ENCODE measurements around the gene C11orf91. TPM values are rescaled to one million over a fixed set of nuclear protein-coding genes. Genes with fewer than 3 reads are reported as not detected.

The C11orf91 gene
- total and polyA plus RNA-seq, 2 donors (not counting 3 experiments of a cell fraction or from before 2014, with no cell fraction given) = 0.94 to 2.1 TPM

DNA sequence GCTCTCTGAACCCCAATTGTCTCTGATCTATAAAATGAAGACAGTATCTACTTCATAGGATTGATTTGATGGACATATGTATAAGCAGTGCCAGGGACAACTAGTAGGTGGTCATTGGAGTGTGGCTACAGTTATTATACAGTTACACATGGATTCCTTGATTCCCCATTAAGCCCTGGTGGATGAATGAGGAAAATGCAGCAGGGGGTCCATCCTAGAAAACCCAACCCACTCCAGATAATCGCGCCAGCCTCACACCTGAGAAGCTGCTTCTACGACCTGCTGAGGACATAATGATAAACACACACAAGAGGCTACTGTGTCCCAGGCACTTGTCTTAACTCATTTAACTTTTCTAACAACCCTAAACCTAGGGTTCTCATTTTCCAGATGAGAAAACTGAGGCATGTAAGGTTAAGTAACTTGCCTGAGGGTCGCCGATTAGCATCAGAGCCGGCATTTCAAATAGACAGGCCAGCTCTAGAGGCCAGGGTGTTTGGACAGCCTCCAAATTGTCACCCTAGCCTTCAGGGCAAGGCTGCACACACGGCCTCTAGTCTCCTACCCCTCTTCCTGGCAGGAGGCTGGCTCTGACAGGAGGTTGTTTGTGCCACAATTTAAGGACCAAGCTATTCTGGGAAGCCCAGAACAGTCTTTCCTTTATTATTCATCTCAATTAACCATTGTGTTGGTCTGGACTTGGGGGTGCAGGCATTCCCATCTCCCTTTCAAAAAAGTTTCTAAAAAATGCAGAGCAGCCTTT, 3.8 kb upstream of the C11orf91 start:
- Histone ChIP-seq H3K79me2 (ENCODE audit: control insufficient read depth, insufficient read depth, low read length) (peaks cover 38% of the 10 kb centered on the region), H4K20me1 (replicated peaks; ENCODE audit: control insufficient read depth, extremely low read depth, insufficient read depth, low read length) (no peaks in the 10 kb centered on the region), H3K9me1 (replicated peaks; ENCODE audit: control insufficient read depth, extremely low read depth, insufficient read depth, low read length) (no peaks in the 10 kb centered on the region), H3K9ac (replicated peaks; ENCODE audit: extremely low read depth, insufficient read depth, low read length) (peak overlapping the region; percentile 35), H3K4me1 (ENCODE audit: control insufficient read depth, extremely low read depth, insufficient read depth, low read length) (peaks cover 87% of the 10 kb centered on the region), H2AFZ (ENCODE audit: low read depth, low read length) (no peak overlapping the region), H3K4me2 (ENCODE audit: insufficient read depth, low read length) (peak overlapping the region; percentile 34), H3K27ac (ENCODE audit: insufficient read depth, low read depth, low read length) (peak overlapping the region; percentile 89), H3K4me3 (replicated peaks in 1 of 3; ENCODE audit: insufficient read depth in 1 of 3, low read depth in 1 of 3, low read length in 3 of 3) (no peak overlapping the region), H3K27me3 (ENCODE audit: control insufficient read depth in 2 of 2, insufficient read depth in 2 of 2, low read length in 2 of 2) (no peaks in the 10 kb centered on the region), H3K36me3 (ENCODE audit: control insufficient read depth in 2 of 2, extremely low read depth in 1 of 2, insufficient read depth in 2 of 2, low read length in 2 of 2) (peaks cover 15 to 16% of the 10 kb centered on the region in 2 experiments), H3K9me3 (replicated peaks; ENCODE audit: control insufficient read depth, insufficient read depth, low read length) (no peaks in the 10 kb centered on the region)
- BruUV-seq (replicated peaks) = no TSS peak
- intact Hi-C loops (cut with micrococcal nuclease) (loop anchor here (5.0 kb wide), 3 partner anchors 228 to 812 kb away; partner anchors contain the start of genes CAPRIN1 and QSER1), dilution Hi-C loops (cut with MboI; ENCODE audit: extremely low pct_ligation_motif_present, low sequenced_read_pairs) (no loop called here)
- TF ChIP-seq POLR2A (IDR thresholded peaks at IDR 0.05; ENCODE audit: low read depth, low read length) (peak; percentile 15), JUN (IDR thresholded peaks at IDR 0.05; ENCODE audit: borderline replicate concordance, insufficient read depth, insufficient read length, low read depth) (no peak)
- TF ChIP-seq, protein P1, sequence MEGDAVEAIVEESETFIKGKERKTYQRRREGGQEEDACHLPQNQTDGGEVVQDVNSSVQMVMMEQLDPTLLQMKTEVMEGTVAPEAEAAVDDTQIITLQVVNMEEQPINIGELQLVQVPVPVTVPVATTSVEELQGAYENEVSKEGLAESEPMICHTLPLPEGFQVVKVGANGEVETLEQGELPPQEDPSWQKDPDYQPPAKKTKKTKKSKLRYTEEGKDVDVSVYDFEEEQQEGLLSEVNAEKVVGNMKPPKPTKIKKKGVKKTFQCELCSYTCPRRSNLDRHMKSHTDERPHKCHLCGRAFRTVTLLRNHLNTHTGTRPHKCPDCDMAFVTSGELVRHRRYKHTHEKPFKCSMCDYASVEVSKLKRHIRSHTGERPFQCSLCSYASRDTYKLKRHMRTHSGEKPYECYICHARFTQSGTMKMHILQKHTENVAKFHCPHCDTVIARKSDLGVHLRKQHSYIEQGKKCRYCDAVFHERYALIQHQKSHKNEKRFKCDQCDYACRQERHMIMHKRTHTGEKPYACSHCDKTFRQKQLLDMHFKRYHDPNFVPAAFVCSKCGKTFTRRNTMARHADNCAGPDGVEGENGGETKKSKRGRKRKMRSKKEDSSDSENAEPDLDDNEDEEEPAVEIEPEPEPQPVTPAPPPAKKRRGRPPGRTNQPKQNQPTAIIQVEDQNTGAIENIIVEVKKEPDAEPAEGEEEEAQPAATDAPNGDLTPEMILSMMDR (IDR thresholded peaks at IDR 0.05; ENCODE audit: extremely low read depth in 1 of 2, insufficient read depth in 1 of 2, low read depth in 1 of 2, low read length in 2 of 2) = peak; percentile 17 to 21
- FAIRE-seq (no peak), DNase-seq (ENCODE audit: low read depth, low spot score) (peak; percentile 52)
- ChIA-PET CTCF (interaction anchor here (1.6 to 6.0 kb wide), 5 partner anchors 9 to 38 kb away, joined by 3 to 64 read pairs (median 13); no protein-coding TSS in a partner anchor), POLR2A (no interaction called here)

DNA sequence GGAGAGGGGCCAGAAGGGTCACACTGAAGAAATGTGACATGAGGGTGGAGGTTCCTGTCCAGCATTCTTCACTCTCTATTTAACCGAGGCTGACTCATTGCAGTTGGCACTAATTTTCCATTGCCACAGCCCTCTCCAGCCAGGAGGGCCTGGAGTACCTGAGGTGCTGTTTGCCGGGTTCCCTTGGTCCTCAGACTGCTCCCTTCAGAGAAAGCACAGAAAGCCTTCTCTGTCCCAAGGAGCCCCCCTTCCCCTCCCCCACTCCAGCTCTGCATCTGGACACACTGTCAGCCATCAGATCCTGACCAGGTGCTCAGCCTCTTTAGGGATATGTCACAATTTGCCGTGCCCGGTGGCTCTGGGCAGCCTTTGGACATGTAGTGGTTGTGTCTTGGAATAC, 3.2 kb upstream of the C11orf91 start:
- TF ChIP-seq FOS (IDR thresholded peaks at IDR 0.05; ENCODE audit: borderline replicate concordance, insufficient read depth, low read length) (peak; percentile 64), GATA2 (IDR thresholded peaks at IDR 0.05; ENCODE audit: insufficient read depth, insufficient read length, low read depth, low read length) (no peak), JUN (IDR thresholded peaks at IDR 0.05; ENCODE audit: borderline replicate concordance, insufficient read depth, insufficient read length, low read depth) (peak; percentile 38), MYC (IDR thresholded peaks at IDR 0.05; ENCODE audit: low read depth, low read length) (no peak), POLR2AphosphoS5 (IDR thresholded peaks at IDR 0.05; ENCODE audit: insufficient read depth, low read depth, low read length) (peak; percentile 64), POLR2A (IDR thresholded peaks at IDR 0.05; ENCODE audit: low read depth, low read length) (no peak)
- TF ChIP-seq, protein P2, sequence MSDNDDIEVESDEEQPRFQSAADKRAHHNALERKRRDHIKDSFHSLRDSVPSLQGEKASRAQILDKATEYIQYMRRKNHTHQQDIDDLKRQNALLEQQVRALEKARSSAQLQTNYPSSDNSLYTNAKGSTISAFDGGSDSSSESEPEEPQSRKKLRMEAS (IDR thresholded peaks at IDR 0.05; ENCODE audit: insufficient read depth, insufficient read length) = no peak
- TF ChIP-seq, protein P1 (IDR thresholded peaks at IDR 0.05; ENCODE audit: extremely low read depth in 1 of 2, insufficient read depth in 1 of 2, low read depth in 1 of 2, low read length in 2 of 2) = no peak
- no peak overlapping the region for H2AFZ ChIP-seq (ENCODE audit: low read depth, low read length)
- no peaks in the 10 kb centered on the region for H3K9me3 ChIP-seq (replicated peaks; ENCODE audit: control insufficient read depth, insufficient read depth, low read length)
- peaks cover 32% of the 10 kb centered on the region for H3K79me2 ChIP-seq (ENCODE audit: control insufficient read depth, insufficient read depth, low read length)
- intact Hi-C loops (cut with micrococcal nuclease) = loop anchor here (5.0 kb wide), 3 partner anchors 229 to 811 kb away; partner anchors contain the start of genes CAPRIN1 and QSER1
- no peaks in the 10 kb centered on the region for H4K20me1 ChIP-seq (replicated peaks; ENCODE audit: control insufficient read depth, extremely low read depth, insufficient read depth, low read length)
- no TSS peak for BruUV-seq (replicated peaks)
- dilution Hi-C loops (cut with MboI; ENCODE audit: extremely low pct_ligation_motif_present, low sequenced_read_pairs) = no loop called here
- peak; percentile 84 for DNase-seq (ENCODE audit: low read depth, low spot score)
- H3K9me1 ChIP-seq (replicated peaks; ENCODE audit: control insufficient read depth, extremely low read depth, insufficient read depth, low read length) = no peaks in the 10 kb centered on the region
- H3K4me1 ChIP-seq (ENCODE audit: control insufficient read depth, extremely low read depth, insufficient read depth, low read length) = peaks cover 80% of the 10 kb centered on the region
- no peak for FAIRE-seq
- H3K4me2 ChIP-seq (ENCODE audit: insufficient read depth, low read length) = peak overlapping the region; percentile 34
- peak overlapping the region; percentile 35 for H3K9ac ChIP-seq (replicated peaks; ENCODE audit: extremely low read depth, insufficient read depth, low read length)
- peak overlapping the region; percentile 89 for H3K27ac ChIP-seq (ENCODE audit: insufficient read depth, low read depth, low read length)
- H3K36me3 ChIP-seq (ENCODE audit: control insufficient read depth in 2 of 2, extremely low read depth in 1 of 2, insufficient read depth in 2 of 2, low read length in 2 of 2) = peaks cover 11 to 14% of the 10 kb centered on the region in 2 experiments
- POLR2A ChIA-PET = interaction anchor here (4.4 kb wide), 1 partner anchor 13 kb away, joined by 73 read pairs; no protein-coding TSS in a partner anchor
- CTCF ChIA-PET = interaction anchor here (0.7 to 6.0 kb wide), 4 partner anchors 12 to 39 kb away, joined by 3 to 64 read pairs (median 10); no protein-coding TSS in a partner anchor
- H3K27me3 ChIP-seq (ENCODE audit: control insufficient read depth in 2 of 2, insufficient read depth in 2 of 2, low read length in 2 of 2) = no peaks in the 10 kb centered on the region
- no peak overlapping the region for H3K4me3 ChIP-seq (replicated peaks in 1 of 3; ENCODE audit: insufficient read depth in 1 of 3, low read depth in 1 of 3, low read length in 3 of 3)

Measured in endothelial cell of umbilical vein (primary cell).